ENCODE results near the gene DOCK2. TPM values are rescaled to one million over a fixed set of nuclear protein-coding genes. Genes with fewer than 3 reads are reported as not detected.
A peak's percentile ranks its signal among the peaks of the same experiment; 100 is the strongest.
"Not testable (repeated sequence)": the region's sequence is repeated elsewhere in the genome, so short reads cannot be mapped to it uniquely, and the experiment has no call there.

The DOCK2 gene
- total RNA-seq, 1 donor from 2014 or later, result 7.5 TPM

- intact Hi-C loops (cut with micrococcal nuclease), result no loop called here
- no peak for DNase-seq
- ATAC-seq, result no peak
These were observed 195.8 kb downstream of the DOCK2 start for GRCh38 chr5:169832845-169833244.

DNA sequence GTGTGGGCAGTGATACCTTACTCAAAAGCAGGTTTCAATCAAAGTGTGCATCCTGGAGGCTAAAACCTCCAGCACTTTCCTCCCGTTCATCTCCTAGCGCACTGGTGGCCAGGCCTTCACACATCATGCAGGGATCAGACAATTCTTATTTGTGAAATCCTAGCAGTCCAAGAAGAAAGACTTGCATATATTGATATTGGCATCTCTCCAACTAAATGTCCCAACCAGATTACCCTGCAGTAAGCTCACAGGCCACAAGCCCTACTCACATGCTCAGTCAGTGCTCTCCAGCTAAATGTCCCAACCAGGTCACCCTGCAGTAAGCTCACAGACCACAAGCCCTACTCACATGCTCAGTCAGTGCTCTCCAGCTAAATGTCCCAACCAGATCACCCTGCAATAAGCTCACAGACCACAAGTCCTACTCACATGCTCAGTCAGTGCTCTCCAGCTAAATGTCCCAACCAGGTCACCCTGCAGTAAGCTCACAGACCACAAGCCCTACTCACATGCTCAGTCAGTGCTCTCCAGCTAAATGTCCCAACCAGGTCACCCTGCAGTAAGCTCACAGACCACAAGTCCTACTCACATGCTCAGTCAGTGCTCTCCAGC is 196.7 kb downstream of the DOCK2 start:
- intact Hi-C loops (cut with micrococcal nuclease); ATAC-seq; DNase-seq: not testable (repeated sequence)

GRCh38 chr5:169834540-169834939 is 197.5 kb downstream of the DOCK2 start:
- ATAC-seq; intact Hi-C loops (cut with micrococcal nuclease); DNase-seq: not testable (repeated sequence)

- intact Hi-C loops (cut with micrococcal nuclease), result no loop called here
- DNase-seq (no peak), ATAC-seq (no peak)
These were observed 199.9 kb downstream of the DOCK2 start for GRCh38 chr5:169836835-169837536.

- DNase-seq (no peak), ATAC-seq (no peak)
- intact Hi-C loops (cut with micrococcal nuclease), result no loop called here
These were observed 200.6 kb downstream of the DOCK2 start for GRCh38 chr5:169837686-169838085.

DNA sequence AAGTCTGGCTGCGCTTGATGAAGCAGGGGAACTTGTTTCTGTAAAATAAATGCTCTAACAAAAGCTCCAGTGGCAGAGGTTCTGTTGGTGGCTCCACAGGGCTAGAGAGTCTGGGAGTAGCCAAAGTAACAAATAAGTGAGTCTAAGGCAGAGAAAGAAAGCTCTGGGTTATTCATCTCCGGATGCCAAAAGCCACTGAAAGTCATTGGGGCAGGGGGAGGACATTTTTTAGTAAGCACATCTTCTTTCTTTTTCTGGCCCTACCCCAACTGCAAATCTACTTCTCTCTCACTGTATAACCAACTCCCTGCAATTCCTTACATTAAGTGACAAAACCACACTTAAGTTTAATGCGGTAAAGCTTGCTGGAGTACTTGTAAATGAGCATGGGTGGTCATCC is 201.6 kb downstream of the DOCK2 start:
- DNase-seq, result no peak
- intact Hi-C loops (cut with micrococcal nuclease), result no loop called here
- ATAC-seq, result no peak

- ATAC-seq (no peak), DNase-seq (no peak)
- intact Hi-C loops (cut with micrococcal nuclease), result no loop called here
These were observed 203.3 kb downstream of the DOCK2 start for GRCh38 chr5:169840405-169840804.

GRCh38 chr5:169842699-169843098 is 205.6 kb downstream of the DOCK2 start:
- intact Hi-C loops (cut with micrococcal nuclease), result no loop called here
- no peak for ATAC-seq
- no peak for DNase-seq

GRCh38 chr5:169847519-169847918 is 210.4 kb downstream of the DOCK2 start:
- intact Hi-C loops (cut with micrococcal nuclease), result no loop called here
- DNase-seq (no peak), ATAC-seq (peak; percentile 56)

- intact Hi-C loops (cut with micrococcal nuclease), result no loop called here
- no peak for DNase-seq
- peak; percentile 37 for ATAC-seq
These were observed 211.2 kb downstream of the DOCK2 start for GRCh38 chr5:169848271-169848670.

DNA sequence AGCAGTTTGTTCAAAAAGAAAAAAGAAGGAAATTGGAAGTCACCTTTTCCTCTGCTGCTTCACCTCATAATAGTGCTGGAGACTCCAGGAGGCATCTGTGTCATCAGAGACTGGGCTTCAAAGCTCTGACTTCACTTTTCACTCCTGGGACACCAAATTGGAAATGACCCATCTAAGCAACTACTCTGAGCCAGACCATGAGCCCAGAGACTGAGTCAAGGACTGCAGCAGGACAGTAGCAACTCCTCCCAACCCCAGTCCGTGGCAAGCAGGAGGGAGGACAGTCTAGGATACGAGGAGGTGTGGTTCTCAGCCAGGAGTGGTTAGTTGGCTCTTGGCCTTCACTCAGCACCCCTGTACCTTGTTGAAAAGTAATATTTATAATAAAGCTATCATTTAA is 211.7 kb downstream of the DOCK2 start:
- ATAC-seq (peak; percentile 48), DNase-seq (no peak)
- intact Hi-C loops (cut with micrococcal nuclease), result no loop called here

GRCh38 chr5:169850409-169850808 is 213.3 kb downstream of the DOCK2 start:
- ATAC-seq (no peak), DNase-seq (no peak)
- intact Hi-C loops (cut with micrococcal nuclease), result no loop called here

DNA sequence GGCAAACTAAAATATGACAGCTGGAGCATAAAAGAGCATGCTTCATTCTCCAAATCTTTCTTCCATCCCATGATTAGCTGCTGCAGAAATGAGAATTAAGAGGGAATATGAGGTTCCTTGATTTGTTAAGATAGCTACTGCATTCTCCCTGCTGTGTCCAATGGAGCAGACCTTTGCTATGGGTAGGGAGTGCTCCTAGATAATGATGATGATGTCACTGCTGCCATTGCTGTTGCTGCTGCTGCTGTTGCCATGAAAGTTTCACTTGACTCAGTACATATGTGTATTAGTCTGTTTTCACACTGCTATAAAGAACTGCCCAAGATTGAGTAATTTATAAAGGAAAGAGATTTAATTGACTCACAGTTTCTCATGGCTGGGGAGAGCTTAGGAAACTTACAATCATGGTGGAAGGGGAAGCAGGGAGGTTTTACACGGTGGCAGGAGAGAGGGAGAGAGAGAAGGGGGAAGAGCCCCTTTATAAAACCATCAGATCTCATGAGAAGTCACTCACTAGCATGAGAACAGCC is 214.3 kb downstream of the DOCK2 start:
- no peak for ATAC-seq
- DNase-seq, result no peak
- intact Hi-C loops (cut with micrococcal nuclease), result no loop called here

GRCh38 chr5:169856571-169856970 is 219.5 kb downstream of the DOCK2 start:
- intact Hi-C loops (cut with micrococcal nuclease), result no loop called here
- ATAC-seq, result no peak
- DNase-seq, result no peak

- intact Hi-C loops (cut with micrococcal nuclease), result no loop called here
- no peak for DNase-seq
- no peak for ATAC-seq
These were observed 223.5 kb downstream of the DOCK2 start for GRCh38 chr5:169860585-169860984.

DNA sequence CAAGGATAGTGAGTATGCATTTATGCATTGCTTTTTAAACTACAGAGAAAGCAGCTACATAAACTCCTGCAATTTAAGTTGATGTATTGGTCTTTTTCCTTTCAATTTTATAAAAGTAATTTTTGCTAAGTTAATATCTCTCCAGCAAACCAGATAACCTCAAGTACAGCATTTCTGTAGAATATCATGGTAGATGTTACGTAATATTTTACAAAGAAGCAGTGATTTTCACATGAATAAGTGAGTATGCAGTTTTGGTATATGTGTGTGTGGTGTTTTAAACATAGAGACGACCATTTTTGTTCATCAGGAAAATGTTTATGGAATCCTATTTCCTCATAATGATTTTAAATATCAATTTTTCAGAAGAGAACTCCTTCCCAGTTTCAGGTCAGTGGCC is 224.4 kb downstream of the DOCK2 start:
- ATAC-seq (no peak), DNase-seq (no peak)
- intact Hi-C loops (cut with micrococcal nuclease), result no loop called here

DNA sequence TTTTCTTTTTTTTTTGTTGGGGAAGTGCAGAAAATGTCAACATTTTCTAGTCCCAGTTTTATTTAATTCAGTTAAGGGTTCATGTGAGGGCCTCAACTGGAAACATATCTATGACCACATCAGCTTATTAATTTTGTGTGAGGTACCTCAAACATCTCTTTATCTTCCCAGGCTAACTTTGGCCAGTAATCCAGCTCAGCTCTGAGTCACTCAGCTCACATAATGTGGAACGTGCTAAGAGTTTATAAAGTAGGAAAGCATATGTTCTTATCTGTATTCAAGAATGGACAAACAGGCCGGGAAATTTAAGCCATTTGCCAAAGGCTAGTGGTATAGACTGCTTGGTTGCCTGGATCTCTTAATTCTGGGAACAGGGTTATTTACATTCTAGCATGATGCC is 224.9 kb downstream of the DOCK2 start:
- DNase-seq (no peak), ATAC-seq (no peak)
- intact Hi-C loops (cut with micrococcal nuclease), result no loop called here

GRCh38 chr5:169862391-169862811 is 225.3 kb downstream of the DOCK2 start:
- ATAC-seq (no peak), DNase-seq (no peak)
- intact Hi-C loops (cut with micrococcal nuclease), result no loop called here

DNA sequence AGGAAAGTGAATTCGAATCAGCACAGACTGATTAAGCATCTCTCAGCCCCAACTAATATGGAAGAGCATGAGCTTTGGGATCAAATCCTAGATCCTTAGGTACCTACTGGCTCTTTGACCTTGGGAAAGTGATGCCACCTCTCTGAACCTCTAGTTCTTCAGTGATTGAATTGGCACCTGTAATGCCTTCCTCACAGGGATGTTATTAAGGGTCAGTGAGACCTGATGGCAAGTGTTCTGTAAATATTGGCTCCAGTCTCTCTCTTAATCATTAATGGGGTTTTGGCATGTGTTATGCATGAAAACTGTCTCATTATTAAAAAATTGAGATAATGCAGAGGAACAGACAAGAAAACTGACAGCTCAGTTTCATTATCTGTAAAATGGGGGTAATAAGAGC is 227.4 kb downstream of the DOCK2 start:
- intact Hi-C loops (cut with micrococcal nuclease), result no loop called here
- DNase-seq, result no peak
- ATAC-seq, result no peak

DNA sequence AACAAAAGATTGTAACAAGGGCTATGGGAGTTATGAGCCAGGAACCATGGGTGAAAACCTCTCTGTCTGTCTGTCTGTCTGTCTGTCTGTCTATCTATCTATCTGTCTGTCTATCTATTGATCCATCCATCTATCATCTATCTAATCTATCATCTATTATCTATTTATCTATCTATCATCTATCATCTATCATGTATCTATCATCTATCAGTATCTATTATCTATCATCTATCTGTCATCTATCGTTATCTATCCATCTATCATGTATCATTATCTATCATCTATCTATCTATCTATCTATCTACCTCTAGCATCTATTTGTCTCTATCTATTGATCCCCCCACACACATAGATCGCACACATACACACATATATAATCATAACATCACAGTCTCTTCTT is 230.3 kb downstream of the DOCK2 start:
- intact Hi-C loops (cut with micrococcal nuclease), result no loop called here
- no peak for DNase-seq

GRCh38 chr5:169869066-169869465 is 232.0 kb downstream of the DOCK2 start:
- DNase-seq, result no peak
- ATAC-seq, result no peak
- intact Hi-C loops (cut with micrococcal nuclease), result no loop called here

More for the DNA sequence above, 230.3 kb downstream of the DOCK2 start:
- no peak for ATAC-seq
